HG03159 (cell line): Measurements from ENCODE around the gene PARD3B.
A peak's percentile ranks its signal among the peaks of the same experiment; 100 is the strongest.

Experiments used
- ATAC-seq: cut with Tn5 transposase; IDR thresholded peaks from one replicate; pipeline ENCODE4 v1.9.1; 2021; ENCODE audit warnings: mild to moderate bottlenecking, moderate library complexity; ENCODE audit not compliant: unreplicated experiment

The PARD3B gene

GRCh38 chr2:205292665-205293295, 747.5 kb downstream of the PARD3B start:
- ATAC-seq = no peak

DNA sequence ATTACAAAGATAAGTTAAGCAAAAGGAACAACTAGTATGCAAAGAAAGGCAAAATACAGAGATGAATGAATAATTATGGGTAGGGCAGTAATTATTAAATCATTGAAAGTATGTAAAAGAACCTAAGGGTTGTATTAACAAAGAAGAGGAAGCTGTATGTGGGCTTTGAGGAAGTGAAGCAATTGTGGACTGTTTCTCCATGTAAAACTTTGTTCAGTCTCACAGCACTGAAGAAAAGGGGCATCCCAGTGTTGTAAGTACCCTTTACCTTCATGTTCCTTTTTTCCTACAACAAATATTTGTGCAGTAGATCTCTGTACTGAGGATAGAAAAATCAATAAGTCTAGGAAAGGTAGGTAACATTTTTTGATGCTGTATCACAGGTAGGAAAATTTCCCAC, 748.3 kb downstream of the PARD3B start:
- no peak for ATAC-seq

- no peak for ATAC-seq
These were observed 751.7 kb downstream of the PARD3B start for GRCh38 chr2:205296959-205297358.

GRCh38 chr2:205297368-205297767, 752.1 kb downstream of the PARD3B start:
- no peak for ATAC-seq

DNA sequence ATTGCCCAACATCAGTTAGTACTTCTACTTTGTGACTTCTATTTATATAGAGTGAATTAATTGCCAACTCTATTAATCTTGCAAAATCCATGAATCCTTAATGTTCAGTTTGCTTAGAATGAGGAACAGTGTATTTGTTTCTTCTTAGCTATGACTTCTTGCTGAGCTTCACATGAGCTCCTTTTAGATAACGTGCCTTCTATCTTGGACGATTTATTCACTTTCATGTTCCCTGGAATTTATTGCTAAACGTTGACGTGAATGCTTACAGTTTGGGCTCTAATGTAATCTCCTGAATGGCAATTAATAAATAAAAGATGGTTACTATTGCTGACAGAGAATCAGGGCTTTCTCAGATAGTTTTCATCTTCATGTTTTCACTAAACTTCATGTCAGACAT, 752.6 kb downstream of the PARD3B start:
- ATAC-seq = no peak

DNA sequence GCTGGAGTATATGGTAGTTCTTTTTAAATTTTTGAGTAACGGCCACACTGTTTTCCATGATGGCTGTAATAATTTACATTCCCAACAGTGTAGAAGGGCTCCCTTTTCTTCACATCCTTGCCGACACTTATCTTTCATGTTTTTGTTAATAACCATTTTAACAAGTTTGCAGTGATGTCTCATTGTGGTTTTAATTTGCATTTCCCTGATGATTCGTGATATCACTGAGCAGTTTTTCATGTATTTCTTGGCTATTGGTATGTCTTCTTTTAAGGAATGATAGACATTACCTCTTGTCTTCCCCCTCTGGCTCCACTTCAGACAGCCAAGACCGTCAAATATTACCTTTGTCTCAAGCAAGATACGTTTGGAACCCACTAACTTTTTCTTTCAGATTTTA, 765.9 kb downstream of the PARD3B start:
- no peak for ATAC-seq

DNA sequence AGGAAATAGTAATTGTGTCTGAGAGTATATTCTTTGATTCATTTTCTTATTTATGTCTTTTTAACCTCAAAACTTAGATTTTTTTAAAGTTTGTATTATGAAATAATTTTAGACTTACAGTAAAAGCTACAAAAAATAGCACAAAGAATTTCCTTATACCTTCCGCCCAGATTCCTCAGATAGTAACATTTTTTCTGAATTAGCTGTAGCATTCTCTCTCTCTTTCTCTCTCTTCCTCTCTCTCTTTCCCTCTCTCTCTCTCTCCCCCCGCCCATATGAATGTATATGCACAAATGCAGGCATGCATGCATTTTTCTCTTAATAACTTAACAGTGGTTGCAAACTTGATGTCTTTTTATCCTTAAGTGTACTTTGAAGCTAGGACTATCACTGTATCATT, 776.0 kb downstream of the PARD3B start:
- ATAC-seq = no peak

DNA sequence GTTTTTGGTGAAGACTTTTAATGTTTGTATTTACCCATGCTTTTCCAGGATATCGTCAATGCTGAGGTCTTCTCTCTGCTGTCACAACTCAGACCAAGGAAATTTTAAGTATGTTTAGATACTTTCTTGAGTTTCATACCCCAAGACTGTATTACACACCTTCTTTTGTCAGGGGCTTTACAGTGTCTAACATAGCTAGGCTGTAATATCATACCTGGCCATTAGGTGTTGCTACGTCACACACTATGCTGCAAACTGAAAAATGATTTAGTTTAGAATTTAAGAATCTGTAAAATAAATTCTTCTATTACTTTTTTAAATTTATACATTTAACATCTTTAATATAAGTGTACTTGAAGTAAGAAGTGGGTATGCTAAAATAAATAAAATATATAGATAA, 778.7 kb downstream of the PARD3B start:
- ATAC-seq = peak; percentile 51

DNA sequence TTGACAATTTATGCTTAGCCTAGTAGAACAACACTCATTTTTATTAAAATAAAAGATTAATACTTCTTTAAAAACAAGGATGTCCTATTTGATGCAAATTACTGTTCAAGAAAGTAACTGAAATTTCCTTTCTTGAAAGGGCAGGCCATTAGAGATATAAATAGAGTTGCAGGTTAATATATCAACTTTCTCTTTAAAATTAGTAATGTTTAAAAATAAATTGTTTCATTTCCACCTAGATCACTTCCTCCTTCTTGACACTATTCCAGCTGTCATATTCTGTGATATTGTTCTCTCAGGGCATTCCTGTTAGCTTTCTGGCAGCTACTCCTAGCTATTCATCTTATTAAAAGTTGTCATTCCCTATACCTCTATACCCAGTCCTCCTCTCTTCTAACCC, 779.1 kb downstream of the PARD3B start:
- peak; percentile 86 for ATAC-seq

- no peak for ATAC-seq
These were observed 788.1 kb downstream of the PARD3B start for GRCh38 chr2:205333351-205333750.

DNA sequence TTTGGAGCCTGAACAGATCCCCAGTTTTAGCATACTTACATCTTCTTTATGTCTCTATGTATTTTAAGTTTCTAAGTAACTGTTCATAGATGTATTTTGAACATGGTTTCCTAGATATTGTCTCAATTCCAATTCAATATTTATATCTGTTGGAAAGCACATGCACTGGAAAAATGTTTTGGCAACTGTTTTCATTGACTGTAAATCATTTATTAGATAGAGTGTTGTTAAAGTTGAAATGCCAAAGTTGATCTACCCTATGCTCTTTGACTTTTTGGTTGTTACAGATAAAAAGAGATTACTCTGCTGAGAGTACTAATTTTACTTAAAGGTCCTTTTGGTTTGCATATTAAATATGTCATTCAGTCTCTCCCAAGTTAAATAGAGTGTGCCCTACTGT, 792.0 kb downstream of the PARD3B start:
- ATAC-seq = no peak

DNA sequence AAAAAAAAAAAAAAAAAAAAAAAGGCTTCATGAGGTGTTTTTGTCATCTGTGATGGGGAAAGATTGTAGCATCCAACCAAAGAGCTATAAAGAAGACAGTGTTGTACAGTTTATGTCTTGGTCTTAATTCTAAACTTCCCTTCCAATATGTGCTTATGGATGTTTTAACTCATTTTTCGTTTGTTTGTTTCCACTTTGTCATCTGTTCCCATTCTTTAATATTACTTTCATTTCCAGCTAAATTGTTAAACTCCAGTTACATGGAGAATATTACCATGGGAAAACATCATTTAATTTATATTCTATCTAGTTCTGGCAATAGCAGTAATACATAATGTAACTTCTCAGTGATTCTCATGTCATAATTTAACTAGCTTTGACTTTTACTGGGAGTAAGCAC, 792.9 kb downstream of the PARD3B start:
- no peak for ATAC-seq

- ATAC-seq = no peak
These were observed 797.8 kb downstream of the PARD3B start for GRCh38 chr2:205343103-205343502.

DNA sequence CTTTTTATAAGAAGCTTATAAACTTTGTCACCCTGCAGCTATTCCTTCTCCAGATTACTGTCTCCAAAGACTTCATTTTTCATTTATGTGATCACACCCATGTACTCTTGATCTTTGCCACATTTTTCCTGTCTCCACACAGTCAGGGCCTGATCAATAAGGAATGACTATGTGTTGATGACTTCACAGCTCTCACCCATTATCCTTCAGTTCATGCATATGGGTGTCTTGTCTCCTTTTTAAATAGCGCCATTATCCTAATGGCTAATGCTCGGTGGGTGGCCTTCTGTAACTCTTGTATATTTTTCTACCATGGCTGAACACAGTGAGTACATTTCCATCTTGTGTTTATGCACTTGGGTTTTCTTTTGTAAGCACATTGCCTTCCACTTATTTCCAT, 801.4 kb downstream of the PARD3B start:
- no peak for ATAC-seq

- no peak for ATAC-seq
These were observed 802.6 kb downstream of the PARD3B start for GRCh38 chr2:205347899-205348298.

- no peak for ATAC-seq
These were observed 806.8 kb downstream of the PARD3B start for GRCh38 chr2:205352094-205352493.

DNA sequence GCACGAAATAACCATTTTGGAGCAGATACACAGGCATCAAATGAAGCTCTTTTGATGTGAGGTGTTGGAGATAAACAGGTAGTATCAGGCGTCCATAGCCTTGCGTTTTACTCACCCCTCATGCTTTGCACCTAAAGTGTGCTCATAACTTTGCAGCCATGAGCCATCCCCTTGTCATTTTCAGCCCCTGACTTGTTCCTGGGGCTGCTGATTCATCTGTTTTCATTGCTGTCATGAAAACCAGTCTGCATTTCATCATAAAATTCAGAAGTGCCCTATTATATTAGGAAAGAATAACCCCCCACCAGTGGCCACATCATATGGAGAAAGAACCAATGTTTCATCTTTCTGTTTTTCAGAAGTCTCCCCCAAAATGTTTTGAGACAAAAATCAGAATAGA, 807.3 kb downstream of the PARD3B start:
- ATAC-seq = no peak

- no peak for ATAC-seq
These were observed 812.5 kb downstream of the PARD3B start for GRCh38 chr2:205357732-205358131.

DNA sequence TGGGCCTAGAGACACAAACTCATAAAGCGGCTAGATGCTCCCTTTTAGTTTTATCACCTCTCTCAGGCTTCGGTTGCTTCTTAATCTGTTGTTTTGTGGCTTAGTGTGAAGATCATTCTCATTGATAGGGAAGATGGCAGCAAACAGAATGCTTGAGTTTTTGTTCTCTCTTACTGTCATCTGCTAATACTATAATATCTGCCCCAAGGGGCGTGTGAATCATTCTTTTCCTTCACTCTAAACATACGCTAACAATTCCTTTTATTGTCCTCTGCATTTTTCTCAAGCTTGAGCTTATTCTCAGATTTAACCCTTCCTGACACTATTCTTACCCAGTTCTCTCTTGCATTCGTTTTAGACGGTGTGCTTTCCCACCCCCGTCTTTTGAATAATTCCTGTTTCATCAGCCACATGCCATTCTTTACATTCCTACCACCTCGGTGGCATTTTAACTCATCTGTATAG, 813.1 kb downstream of the PARD3B start:
- no peak for ATAC-seq

GRCh38 chr2:205361272-205361671, 816.0 kb downstream of the PARD3B start:
- no peak for ATAC-seq

GRCh38 chr2:205361970-205362369, 816.7 kb downstream of the PARD3B start:
- ATAC-seq = no peak

GRCh38 chr2:205364261-205364660, 819.0 kb downstream of the PARD3B start:
- ATAC-seq = no peak

DNA sequence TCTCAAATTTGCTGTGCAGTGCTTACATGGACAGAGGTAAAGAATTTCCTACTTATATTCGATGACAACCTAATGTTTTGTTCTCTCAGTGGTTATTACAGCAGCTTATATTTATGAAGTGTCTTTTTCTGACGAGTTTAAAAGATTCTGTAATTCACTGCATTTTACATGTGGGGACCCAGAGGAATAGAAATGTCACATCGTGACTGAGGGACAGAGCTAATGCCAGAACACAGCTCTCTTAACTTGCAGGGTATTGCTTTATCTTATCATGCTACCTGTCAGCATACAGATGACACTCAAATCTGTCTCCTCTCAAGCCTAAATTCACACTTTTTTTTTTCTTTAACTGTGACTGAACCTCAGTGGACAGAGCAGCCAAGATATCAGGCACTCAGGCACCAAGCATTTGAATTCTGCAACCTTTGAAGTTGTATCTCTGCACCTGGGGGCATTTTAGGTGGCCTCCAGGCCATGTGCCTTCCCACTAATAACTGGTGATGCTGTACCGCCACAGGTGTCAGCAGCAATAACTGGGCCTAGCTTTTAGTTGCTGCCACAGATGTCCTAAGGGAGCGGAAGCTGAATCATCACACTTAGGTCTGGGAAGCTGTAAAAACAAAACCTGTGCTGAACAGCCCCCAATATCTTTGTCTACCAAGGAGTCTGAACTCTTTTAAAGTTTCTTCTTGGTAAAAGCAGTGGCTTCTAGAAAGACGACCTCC, 821.2 kb downstream of the PARD3B start:
- ATAC-seq = no peak
